K562 (cell line): Measurements from ENCODE around the gene FGFBP3. TPM values are rescaled to one million over a fixed set of nuclear protein-coding genes. Genes with fewer than 3 reads are reported as not detected.

Experiments used
- AFF4 ChIP-seq: sonication (generic); formaldehyde crosslinking; IDR thresholded peaks from 2 replicates; pipeline ENCODE4 v1.8.0; 2023; ENCODE audit warnings: mild to moderate bottlenecking, missing genetic modification reagents
- DIDO1 ChIP-seq: fragments of 450-650 bp; IDR thresholded peaks from 2 replicates; pipeline ENCODE4 v1.6.1; 2016; ENCODE audit warnings: low read depth, missing biosample characterization, missing genetic modification characterization
- ERF ChIP-seq: fragments of 450-650 bp; formaldehyde crosslinking; IDR thresholded peaks from 2 replicates; pipeline ENCODE4 v1.4.0; 2020; ENCODE audit warnings: mild to moderate bottlenecking, mixed read lengths
- ESRRB ChIP-seq: fragments of 250-450 bp; sonication (Bioruptor Pico); IDR thresholded peaks from 2 replicates; pipeline ENCODE4 v1.5.0; 2020; ENCODE audit warnings: mild to moderate bottlenecking, moderate library complexity, borderline replicate concordance
- FUS ChIP-seq: fragments of 200-400 bp; formaldehyde crosslinking; optimal IDR thresholded peaks from 2 replicates; pipeline ENCODE3; 2017; ENCODE audit warnings: low read depth, low read length
- HNRNPK ChIP-seq: fragments of 200-400 bp; formaldehyde crosslinking; IDR thresholded peaks from one replicate; pipeline ENCODE4 v1.6.1; 2018; ENCODE audit warnings: mild to moderate bottlenecking, low read depth, low read length; ENCODE audit not compliant: poor library complexity, severe bottlenecking
- ILK ChIP-seq: fragments of 450-650 bp; IDR thresholded peaks from 2 replicates; pipeline ENCODE4 v1.6.1; 2016; ENCODE audit warnings: missing genetic modification characterization, low read depth, mild to moderate bottlenecking, missing compliant biosample characterization, moderate library complexity, borderline replicate concordance
- MTA3 ChIP-seq: fragments of 450-650 bp; formaldehyde crosslinking; IDR thresholded peaks from 2 replicates; pipeline ENCODE4 v1.6.1; 2017; ENCODE audit warnings: mild to moderate bottlenecking, borderline replicate concordance
- PURB ChIP-seq: sonication (generic); formaldehyde crosslinking; IDR thresholded peaks from 2 replicates; pipeline ENCODE4 v1.9.0; 2021; ENCODE audit warnings: low read depth, mild to moderate bottlenecking, missing genetic modification reagents
- RUNX1 ChIP-seq: sonication (generic); IDR thresholded peaks from 2 replicates; pipeline ENCODE4 v1.6.1; 2016; ENCODE audit warnings: antibody characterized with exemption, low read depth
- TEAD1 ChIP-seq, 2 experiments: fragments of 450-650 bp in 1 of 2; sonication (generic) in 1 of 2; formaldehyde crosslinking; IDR thresholded peaks; 2 replicates each; pipeline versions ENCODE4 v1.4.0 to v1.8.0; 2020 to 2022; ENCODE audit warnings: mild to moderate bottlenecking in 2 of 2, missing genetic modification reagents in 1 of 2
- TOE1 ChIP-seq, 2 experiments: fragments of 450-650 bp in 1 of 2; sonication (generic) in 1 of 2; formaldehyde crosslinking in 1 of 2; IDR thresholded peaks; 2 replicates each; pipeline versions ENCODE4 v1.7.1 to v1.8.0; 2016 to 2022; ENCODE audit warnings: borderline replicate concordance in 2 of 2, mild to moderate bottlenecking in 2 of 2, antibody characterized with exemption in 1 of 2, inconsistent platforms in 1 of 2, low read depth in 1 of 2, missing genetic modification reagents in 1 of 2, moderate library complexity in 1 of 2
- ZNF146 ChIP-seq: IDR thresholded peaks from one replicate; pipeline ENCODE4 v1.6.1; 2018; ENCODE audit warnings: missing compliant biosample characterization; ENCODE audit not compliant: unreplicated experiment
- ZNF239 ChIP-seq: fragments of 250-450 bp; sonication (Bioruptor Pico); IDR thresholded peaks from 2 replicates; pipeline ENCODE4 v1.4.0; 2020; ENCODE audit warnings: mild to moderate bottlenecking
- ZNF324 ChIP-seq: fragments of 250-450 bp; sonication (Bioruptor Pico); IDR thresholded peaks from 2 replicates; pipeline ENCODE4 v1.4.0; 2020; ENCODE audit warnings: mild to moderate bottlenecking
- ZNF449 ChIP-seq: fragments of 250-450 bp; sonication (Bioruptor Pico); IDR thresholded peaks from 2 replicates; pipeline ENCODE4 v1.8.0; 2022; ENCODE audit warnings: moderate library complexity, mild to moderate bottlenecking, inconsistent platforms
- ZNF764 ChIP-seq: fragments of 250-450 bp; sonication (Bioruptor Pico); IDR thresholded peaks from 2 replicates; pipeline ENCODE4 v1.4.0; 2020; ENCODE audit warnings: low read depth, mild to moderate bottlenecking, moderate library complexity
- polyA plus RNA-seq, 8 experiments: library from polyadenylated mRNA; depleted of rRNA in 4 of 8; stranded (reverse) in 5 of 8; unstranded in 3 of 8; fragments of >200 nt; fragmentation: Nextera tagmentation in 2 of 8; fragmentation: Illumina TruSeq in 1 of 8; extraction: Ambion mirVana in 2 of 8; extraction: Trizol in 1 of 8; gene quantifications; 2 replicates each; pipeline versions ENCODE4 v1.2.1 to v1.2.3, GENCODE V29; 2011 to 2014; ENCODE audit warnings: inconsistent platforms in 1 of 8, missing spikeins in 1 of 8
- total RNA-seq, 7 experiments: library from RNA; depleted of rRNA in 6 of 7; stranded (reverse); fragments of >200 nt in 6 of 7; fragmentation: Illumina TruSeq in 2 of 7; extraction: Trizol in 2 of 7; gene quantifications; 2 replicates each; pipeline versions ENCODE4 v1.2.1 to v1.2.3, GENCODE V29; 2011 to 2021; ENCODE audit warnings: low replicate concordance in 1 of 7
- TF ChIP-seq, protein P1 (sequence below): fragments of 450-650 bp; formaldehyde crosslinking; IDR thresholded peaks from 2 replicates; pipeline ENCODE4 v1.4.0; 2020; ENCODE audit warnings: mild to moderate bottlenecking
- TF ChIP-seq, protein P2 (sequence below): sonication (generic); formaldehyde crosslinking; IDR thresholded peaks from 2 replicates; pipeline ENCODE4 v1.8.0; 2023; ENCODE audit warnings: mild to moderate bottlenecking, missing genetic modification reagents

Gene FGFBP3
- total and polyA plus RNA-seq, 9 of the 15 experiments (the other 6 are each of a cell fraction or from before 2014, with no cell fraction given): 0.58 to 3.0 (median 1.5) TPM

- no peak for TF ChIP-seq ZNF449 (CRISPR knock-in tag)
- peak in 1 of 2 experiments; percentile 79; a peak in 1 of 4 replicates for TF ChIP-seq TEAD1 (CRISPR knock-in tag; IDR thresholded peaks at IDR 0.05)
- TF ChIP-seq HNRNPK: no peak
- TF ChIP-seq ERF (CRISPR knock-in tag): no peak
- TF ChIP-seq ZNF764: no peak
- TF ChIP-seq AFF4 (CRISPR knock-in tag): peak; percentile 78; the same call in 1 of the 2 replicates
- TF ChIP-seq ESRRB (CRISPR knock-in tag): no peak
- no peak for TF ChIP-seq ILK (tag)
- TF ChIP-seq ZNF146 (CRISPR knock-in tag): no peak
- no peak for TF ChIP-seq ZNF324 (CRISPR knock-in tag)
- TF ChIP-seq, protein P1, sequence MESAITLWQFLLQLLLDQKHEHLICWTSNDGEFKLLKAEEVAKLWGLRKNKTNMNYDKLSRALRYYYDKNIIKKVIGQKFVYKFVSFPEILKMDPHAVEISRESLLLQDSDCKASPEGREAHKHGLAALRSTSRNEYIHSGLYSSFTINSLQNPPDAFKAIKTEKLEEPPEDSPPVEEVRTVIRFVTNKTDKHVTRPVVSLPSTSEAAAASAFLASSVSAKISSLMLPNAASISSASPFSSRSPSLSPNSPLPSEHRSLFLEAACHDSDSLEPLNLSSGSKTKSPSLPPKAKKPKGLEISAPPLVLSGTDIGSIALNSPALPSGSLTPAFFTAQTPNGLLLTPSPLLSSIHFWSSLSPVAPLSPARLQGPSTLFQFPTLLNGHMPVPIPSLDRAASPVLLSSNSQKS (CRISPR knock-in tag): no peak
- TF ChIP-seq RUNX1: no peak
- TF ChIP-seq PURB (CRISPR knock-in tag): no peak
- TF ChIP-seq TOE1 (IDR thresholded peaks at IDR 0.05; ENCODE audit: borderline replicate concordance): no peak
- TF ChIP-seq TOE1 (CRISPR knock-in tag; IDR thresholded peaks at IDR 0.05; ENCODE audit: borderline replicate concordance, low read depth): no peak
- TF ChIP-seq MTA3: peak; percentile 46
- TF ChIP-seq FUS: no peak
- no peak for TF ChIP-seq ZNF239 (CRISPR knock-in tag)
- TF ChIP-seq, protein P2, sequence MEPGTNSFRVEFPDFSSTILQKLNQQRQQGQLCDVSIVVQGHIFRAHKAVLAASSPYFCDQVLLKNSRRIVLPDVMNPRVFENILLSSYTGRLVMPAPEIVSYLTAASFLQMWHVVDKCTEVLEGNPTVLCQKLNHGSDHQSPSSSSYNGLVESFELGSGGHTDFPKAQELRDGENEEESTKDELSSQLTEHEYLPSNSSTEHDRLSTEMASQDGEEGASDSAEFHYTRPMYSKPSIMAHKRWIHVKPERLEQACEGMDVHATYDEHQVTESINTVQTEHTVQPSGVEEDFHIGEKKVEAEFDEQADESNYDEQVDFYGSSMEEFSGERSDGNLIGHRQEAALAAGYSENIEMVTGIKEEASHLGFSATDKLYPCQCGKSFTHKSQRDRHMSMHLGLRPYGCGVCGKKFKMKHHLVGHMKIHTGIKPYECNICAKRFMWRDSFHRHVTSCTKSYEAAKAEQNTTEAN (CRISPR knock-in tag): no peak
- 0 out of 2 replicates have a peak, but pooled peaks have one; percentile 45 for TF ChIP-seq DIDO1 (tag)
Measured at GRCh38 chr10:91923371-91924211, 14.3 kb upstream of the FGFBP3 start, which contains the start of gene BTAF1 (continued).
